Vagina (tissue), 2 donors: ENCODE results near the gene ASPM.

Source experiments
- POLR2A ChIP-seq, 2 donors: fragments of 450-650 bp; IDR thresholded peaks; one replicate each; pipeline ENCODE4 v1.6.1; 2017; ENCODE audit warnings: antibody characterized with exemption in 2 of 2, mild to moderate bottlenecking in 2 of 2, moderate library complexity in 2 of 2
- POLR2AphosphoS5 ChIP-seq, 2 donors: sonication (generic); formaldehyde crosslinking; IDR thresholded peaks; one replicate each; pipeline ENCODE4 v1.9.0; 2017; ENCODE audit warnings: antibody characterized with exemption in 2 of 2, mild to moderate bottlenecking in 2 of 2, low read depth in 1 of 2; ENCODE audit not compliant: insufficient read depth in 1 of 2
- TF ChIP-seq, protein P1 (sequence below), 3 experiments: fragments of 450-650 bp in 2 of 3; fragments of 200-600 bp in 1 of 3; sonication (generic) in 1 of 3; IDR thresholded peaks; one replicate each; pipeline ENCODE4 v1.5.1; 2017 to 2019; ENCODE audit warnings: antibody characterized with exemption in 3 of 3, mild to moderate bottlenecking in 2 of 3, moderate library complexity in 2 of 3

DNA sequence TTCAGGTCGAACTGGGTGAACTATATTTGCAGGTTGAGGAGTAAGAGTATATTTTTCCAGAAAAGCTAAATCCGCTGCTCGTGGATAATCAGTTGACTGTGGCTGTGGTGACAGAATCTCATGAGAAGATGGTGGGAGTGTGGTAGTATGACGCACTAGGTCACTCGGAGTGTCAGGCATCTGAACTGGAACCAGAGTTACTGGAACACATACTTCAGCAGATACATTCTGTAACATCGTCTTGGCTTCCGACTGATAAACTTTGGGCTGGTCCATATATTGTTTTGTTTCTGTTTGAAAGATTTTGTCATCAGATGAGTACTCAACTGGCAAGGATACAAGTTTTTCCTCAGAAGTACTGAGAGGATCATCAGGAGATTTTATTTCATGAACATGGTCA lies 13.0 kb upstream of the ASPM start:
- TF ChIP-seq, protein P1, sequence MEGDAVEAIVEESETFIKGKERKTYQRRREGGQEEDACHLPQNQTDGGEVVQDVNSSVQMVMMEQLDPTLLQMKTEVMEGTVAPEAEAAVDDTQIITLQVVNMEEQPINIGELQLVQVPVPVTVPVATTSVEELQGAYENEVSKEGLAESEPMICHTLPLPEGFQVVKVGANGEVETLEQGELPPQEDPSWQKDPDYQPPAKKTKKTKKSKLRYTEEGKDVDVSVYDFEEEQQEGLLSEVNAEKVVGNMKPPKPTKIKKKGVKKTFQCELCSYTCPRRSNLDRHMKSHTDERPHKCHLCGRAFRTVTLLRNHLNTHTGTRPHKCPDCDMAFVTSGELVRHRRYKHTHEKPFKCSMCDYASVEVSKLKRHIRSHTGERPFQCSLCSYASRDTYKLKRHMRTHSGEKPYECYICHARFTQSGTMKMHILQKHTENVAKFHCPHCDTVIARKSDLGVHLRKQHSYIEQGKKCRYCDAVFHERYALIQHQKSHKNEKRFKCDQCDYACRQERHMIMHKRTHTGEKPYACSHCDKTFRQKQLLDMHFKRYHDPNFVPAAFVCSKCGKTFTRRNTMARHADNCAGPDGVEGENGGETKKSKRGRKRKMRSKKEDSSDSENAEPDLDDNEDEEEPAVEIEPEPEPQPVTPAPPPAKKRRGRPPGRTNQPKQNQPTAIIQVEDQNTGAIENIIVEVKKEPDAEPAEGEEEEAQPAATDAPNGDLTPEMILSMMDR (IDR thresholded peaks at IDR 0.05), result no peak
- TF ChIP-seq POLR2A (IDR thresholded peaks at IDR 0.05), result no peak
- TF ChIP-seq POLR2AphosphoS5 (IDR thresholded peaks at IDR 0.05; ENCODE audit: insufficient read depth in 1 of 2, low read depth in 1 of 2), result no peak
